CD1c-positive myeloid dendritic cell (primary cell): ENCODE measurements around the gene CHCHD10.

ENCODE experiments used
- DNase-seq: peaks from one replicate; pipeline ENCODE4 v3.0.0-alpha.2; 2016; ENCODE audit errors: extremely low spot score

CHCHD10 gene

DNA sequence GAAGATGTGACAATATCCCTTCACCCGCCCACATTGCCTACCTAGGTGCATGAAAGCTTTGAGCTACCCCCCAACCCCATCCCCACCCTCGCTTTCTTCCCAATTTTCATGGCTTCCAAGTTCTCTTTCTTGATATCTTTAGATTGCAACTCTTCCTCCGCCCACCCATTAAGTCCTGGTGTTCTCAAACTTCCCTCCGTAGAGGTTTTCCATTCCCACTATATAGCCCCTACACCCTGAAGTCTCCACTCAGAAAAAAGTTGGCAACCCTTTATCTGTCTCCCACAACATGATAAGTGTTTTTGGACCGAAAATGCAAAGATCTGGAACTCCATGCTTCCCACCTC, 17.4 kb downstream of the CHCHD10 start:
- DNase-seq: no peak

GRCh38 chr22:23749841-23750301, 17.9 kb downstream of the CHCHD10 start:
- no peak for DNase-seq

DNA sequence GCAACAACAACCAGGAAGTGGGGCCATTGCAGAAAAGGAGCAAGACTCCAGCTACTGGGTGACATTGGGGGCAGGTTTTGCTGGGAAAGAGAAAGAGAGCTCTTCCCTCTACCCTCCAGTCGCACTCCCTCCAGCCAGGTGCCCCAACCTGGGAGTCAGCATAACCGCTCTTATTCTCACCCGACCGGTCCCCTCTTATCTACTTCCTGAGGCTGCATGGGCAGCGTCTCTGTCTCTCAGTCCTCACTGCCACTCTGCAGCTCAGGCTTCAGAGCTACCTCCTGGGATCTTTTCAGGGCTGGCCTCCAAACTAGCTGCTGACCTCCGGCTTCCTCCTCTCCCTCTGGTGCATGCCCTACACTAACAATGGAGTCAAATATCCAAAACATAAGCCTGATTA, 22.0 kb downstream of the CHCHD10 start:
- no peak for DNase-seq

- DNase-seq: no peak
Measured at GRCh38 chr22:23744485-23744884, 23.3 kb downstream of the CHCHD10 start.

GRCh38 chr22:23744001-23744400, 23.8 kb downstream of the CHCHD10 start:
- no peak for DNase-seq

DNA sequence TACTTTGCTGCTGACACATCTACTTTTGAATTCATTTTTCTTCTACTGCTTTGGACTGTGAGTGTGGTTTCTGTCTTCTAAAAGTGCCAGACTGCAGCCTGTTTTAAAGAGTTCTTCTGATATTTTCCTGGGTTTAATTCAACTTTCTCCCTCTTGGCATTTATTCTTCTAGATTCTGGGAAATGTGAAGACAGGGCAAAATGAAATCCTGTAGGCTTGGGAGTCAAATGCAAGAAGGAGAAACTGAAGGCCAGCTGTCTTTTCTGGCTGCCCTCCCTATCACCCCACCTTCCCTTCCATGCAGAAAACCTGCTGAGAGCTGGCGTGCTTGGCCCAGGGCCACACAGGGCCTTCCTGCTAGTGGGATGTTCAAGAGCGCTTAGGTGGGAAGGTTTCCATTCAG, 24.5 kb downstream of the CHCHD10 start:
- DNase-seq: no peak

DNA sequence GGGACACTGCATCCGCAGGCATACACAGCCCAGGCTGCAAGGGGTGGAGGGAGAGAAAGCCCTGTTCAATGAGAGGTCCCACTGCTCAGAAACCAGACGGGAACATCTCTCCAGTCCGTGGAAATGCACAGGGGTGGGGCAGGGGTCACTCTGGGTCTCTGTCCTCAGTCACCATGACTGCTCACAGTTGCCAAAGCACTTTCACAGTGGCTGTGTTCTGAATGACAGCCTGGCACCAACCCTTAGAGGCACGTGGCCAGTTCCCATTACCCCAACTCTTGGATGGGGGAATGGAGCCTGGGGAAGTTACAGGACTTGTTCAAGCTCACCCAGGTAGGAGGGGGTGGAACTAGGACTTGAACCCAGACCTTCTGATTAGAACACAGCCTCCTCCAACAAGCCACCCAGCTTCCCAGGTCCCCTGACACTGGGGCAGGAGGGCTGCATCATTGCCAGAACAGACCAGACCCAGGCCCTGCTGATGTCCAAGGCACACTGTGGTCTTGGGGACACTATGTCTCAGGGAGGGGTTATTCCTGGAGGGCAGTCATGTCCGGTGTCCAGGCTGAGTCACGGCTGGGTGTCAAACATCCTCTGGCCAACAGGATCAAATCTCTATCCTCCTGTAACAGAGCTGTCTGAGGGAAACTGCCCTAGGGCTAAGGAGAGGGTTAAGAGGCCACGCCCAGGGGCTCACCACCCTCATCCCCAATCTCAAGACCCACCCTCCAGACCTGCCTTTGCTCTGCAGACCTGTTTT, 25.1 kb downstream of the CHCHD10 start:
- no peak for DNase-seq

GRCh38 chr22:23737696-23738095, 30.1 kb downstream of the CHCHD10 start:
- DNase-seq: no peak

DNA sequence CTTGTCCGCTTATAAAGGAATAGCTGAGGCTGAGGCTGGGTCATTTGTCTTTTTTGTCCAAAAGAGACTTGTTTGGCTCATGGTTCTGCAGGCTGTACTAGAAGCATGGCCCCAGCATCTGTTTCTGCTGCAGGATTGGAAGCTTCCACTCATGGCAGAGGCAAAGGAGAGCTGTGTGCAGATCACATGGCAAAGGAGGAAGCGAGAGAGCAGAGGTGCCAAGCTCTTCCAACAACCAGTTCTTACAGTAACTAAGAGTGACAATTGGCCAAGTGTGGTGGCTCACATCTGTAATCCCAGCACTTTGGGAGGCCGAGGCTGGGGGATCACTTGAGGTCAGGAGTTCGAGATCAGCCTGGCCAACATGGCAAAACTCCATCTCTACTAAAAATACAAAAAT, 39.7 kb downstream of the CHCHD10 start:
- DNase-seq: peak; percentile 48

DNA sequence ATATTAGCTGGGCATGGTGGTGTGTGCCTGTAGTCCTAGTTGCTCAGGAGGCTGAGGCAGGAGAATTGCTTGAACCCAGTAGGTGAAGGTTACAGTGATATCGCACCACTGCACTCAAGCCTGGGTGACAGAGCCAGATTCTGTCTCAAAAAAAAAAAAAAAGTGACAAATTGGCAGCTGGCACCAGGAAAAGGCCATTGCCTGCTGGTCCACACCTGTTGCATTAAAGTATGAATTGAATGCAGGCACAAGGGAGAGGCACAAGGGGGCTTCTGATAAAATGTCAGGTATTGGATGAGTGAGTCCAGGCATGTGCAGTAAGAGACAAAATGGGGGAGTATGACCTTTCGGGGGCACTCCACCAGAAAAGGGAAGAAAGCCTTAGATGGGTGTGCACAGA, 45.0 kb downstream of the CHCHD10 start:
- no peak for DNase-seq

- DNase-seq: no peak
Measured at GRCh38 chr22:23722160-23722559, 45.6 kb downstream of the CHCHD10 start.

DNA sequence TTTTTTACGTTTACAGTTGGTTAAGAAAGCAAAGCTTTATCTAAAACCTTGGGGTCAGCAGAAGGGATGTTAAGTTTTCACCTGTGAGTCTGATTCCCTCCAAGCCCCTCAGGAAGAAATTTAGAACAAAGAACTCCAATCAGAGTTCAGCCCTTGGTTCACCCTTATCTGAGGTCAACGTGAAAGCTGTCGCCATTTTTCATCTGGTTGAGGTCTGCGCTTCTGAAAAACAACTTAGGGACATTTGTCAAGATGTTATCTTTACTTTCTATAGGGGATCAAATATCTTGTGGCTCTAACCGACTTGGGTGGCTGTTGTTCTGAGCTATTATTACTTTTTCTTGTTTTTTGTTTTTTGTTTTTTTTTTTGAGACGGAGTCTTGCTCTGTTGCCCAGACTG, 46.9 kb downstream of the CHCHD10 start:
- no peak for DNase-seq

- no peak for DNase-seq
Measured at GRCh38 chr22:23718371-23719165, 49.2 kb downstream of the CHCHD10 start.

DNA sequence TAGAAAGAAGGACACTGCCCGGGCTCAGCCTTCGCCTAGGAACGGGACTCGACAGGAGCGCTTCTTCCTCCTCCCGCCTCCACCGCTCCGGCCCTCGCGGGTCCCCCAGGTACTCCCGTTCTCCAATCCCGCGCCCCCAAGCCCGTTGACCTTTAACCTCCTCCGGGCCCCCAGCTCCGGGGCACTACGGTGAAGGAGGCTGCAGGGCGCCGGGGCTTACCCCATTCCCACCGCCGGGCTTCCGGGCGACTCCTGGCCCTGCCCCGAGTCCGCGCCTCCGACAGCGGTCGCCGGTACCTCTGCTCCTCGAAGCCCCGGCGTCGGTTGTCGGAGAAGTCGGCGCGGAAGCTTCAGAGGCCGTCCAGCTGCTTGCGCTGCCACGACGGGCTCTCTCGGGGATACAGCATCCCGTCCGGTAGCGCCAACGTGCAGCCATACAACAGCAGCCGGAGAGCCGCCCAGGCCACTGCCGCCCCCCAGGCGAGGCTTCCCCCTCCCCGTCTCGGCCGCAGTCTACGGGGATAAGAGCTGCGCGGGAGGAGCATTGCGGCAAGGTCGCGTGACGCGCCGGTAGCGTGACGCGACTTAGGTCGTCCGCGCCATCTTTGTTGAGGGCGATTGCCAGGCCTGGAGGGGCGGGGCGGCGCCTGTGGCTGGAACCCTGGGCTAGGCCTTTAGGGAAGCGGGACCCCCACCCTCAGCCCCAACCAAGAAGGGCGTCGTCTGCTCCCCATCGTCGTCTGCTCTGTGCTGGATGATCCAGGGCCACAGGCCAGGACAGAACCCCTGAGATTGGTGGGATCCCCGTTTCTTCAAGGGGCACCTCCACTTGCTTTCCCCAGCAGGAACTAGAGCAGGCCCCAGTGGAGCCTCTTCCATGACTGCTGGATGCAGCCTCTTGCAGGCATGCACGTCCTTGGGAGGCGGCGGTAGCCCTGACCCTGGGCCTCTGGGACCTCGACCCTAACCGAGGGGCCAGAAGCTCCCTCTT, 50.7 kb downstream of the CHCHD10 start:
- DNase-seq: peak; percentile 91
